K562 (cell line): ENCODE measurements around the gene ATPAF2. TPM values are rescaled to one million over a fixed set of nuclear protein-coding genes. Genes with fewer than 3 reads are reported as not detected.

Experiments
- ATAC-seq: fragments of 200-7000 bp; cut with Tn5 transposase; 3 replicates; pipeline ENCODE4 v1.9.1; 2020; ENCODE audit warnings: moderate library complexity
- BruUV-seq: library from RNA; stranded (reverse); fragments of 400-500 nt; replicated peaks from 2 replicates; lab custom pipeline; 2021; lab: Mats Ljungman, UMichigan
- CTCF ChIA-PET: fragments of 300-600 bp; formaldehyde crosslinking; extraction: SDS; loops from one replicate; lab custom pipeline; 2021; ENCODE audit warnings: low intra/inter-chr PET ratio; lab: Yijun Ruan, JAX
- POLR2A ChIA-PET: fragments of 300-600, 350-650 bp; sonication (Branson Sonifier 250); formaldehyde crosslinking; extraction: SDS; loops from one replicate; lab custom pipeline; 2021; ENCODE audit warnings: antibody characterized with exemption, inconsistent platforms; lab: Yijun Ruan, JAX
- DNase-seq, 4 experiments: peaks; one replicate each; pipeline versions ENCODE4 v3.0.0 to v3.0.0-alpha.2; 2011 to 2018; ENCODE audit warnings: low spot score in 3 of 4, mixed read lengths in 3 of 4; ENCODE audit errors: extremely low read depth in 1 of 4
- FAIRE-seq: peaks from 2 replicates; lab custom pipeline; 2011; peaks lifted over from hg19 to GRCh38; lab: Jason Lieb, UNC
- H2AFZ ChIP-seq: 2 replicates; pipeline ENCODE4 v1.6.0; 2011; ENCODE audit warnings: low read depth, low read length, control low read depth, inconsistent platforms
- H3K27ac ChIP-seq: fragments of 200-600 bp; 3 replicates; pipeline ENCODE4 v1.8.0; 2011; ENCODE audit warnings: low read depth, mild to moderate bottlenecking, control low read depth, inconsistent platforms, low read length, moderate library complexity, mixed read lengths; ENCODE audit errors: extremely low read depth
- H3K27me3 ChIP-seq, 2 experiments: fragments of 300-600 bp in 1 of 2; 2 replicates in 1 of 2; 3 replicates in 1 of 2; pipeline versions ENCODE4 v1.6.0 to v1.8.0; 2011; ENCODE audit warnings: inconsistent platforms in 2 of 2, low read length in 2 of 2, mild to moderate bottlenecking in 1 of 2, mixed read lengths in 1 of 2, moderate library complexity in 1 of 2; ENCODE audit not compliant: control insufficient read depth in 2 of 2, insufficient read depth in 2 of 2
- H3K36me3 ChIP-seq: fragments of 300-600 bp; 3 replicates; pipeline ENCODE4 v1.8.0; 2011; ENCODE audit warnings: mild to moderate bottlenecking, low read length, inconsistent platforms; ENCODE audit not compliant: control insufficient read depth, insufficient read depth
- H3K4me1 ChIP-seq, 2 experiments: fragments of 200-600 bp in 1 of 2; replicated peaks in 1 of 2; 2 replicates in 1 of 2; 3 replicates in 1 of 2; pipeline versions ENCODE4 v1.5.1 to v1.8.0; 2011; ENCODE audit warnings: inconsistent platforms in 2 of 2, low read length in 2 of 2, mild to moderate bottlenecking in 1 of 2, mixed read lengths in 1 of 2, moderate library complexity in 1 of 2; ENCODE audit not compliant: control insufficient read depth in 2 of 2, insufficient read depth in 2 of 2
- H3K4me2 ChIP-seq: 2 replicates; pipeline ENCODE4 v1.6.1; 2011; ENCODE audit warnings: low read length, control low read depth, inconsistent platforms, mixed read lengths; ENCODE audit not compliant: insufficient read depth
- H3K4me3 ChIP-seq: fragments of 200-600 bp; sonication (generic), shearing (Covaris generic); 2 replicates; pipeline ENCODE4 v1.5.1; 2016; ENCODE audit warnings: control low read depth, inconsistent platforms
- H3K79me2 ChIP-seq: fragments of 200-600 bp; 3 replicates; pipeline ENCODE4 v1.8.0; 2011; ENCODE audit warnings: low read length, inconsistent platforms; ENCODE audit not compliant: control insufficient read depth, insufficient read depth
- H3K9ac ChIP-seq, 2 experiments: 2 replicates each; pipeline versions ENCODE4 v1.6.0 to v1.6.1; 2011; ENCODE audit warnings: low read depth in 2 of 2, low read length in 2 of 2, control low read depth in 1 of 2, inconsistent platforms in 1 of 2, mild to moderate bottlenecking in 1 of 2, mixed read lengths in 1 of 2; ENCODE audit not compliant: insufficient read depth in 1 of 2
- H3K9me1 ChIP-seq: one replicate; pipeline ENCODE4 v1.6.0; 2011; ENCODE audit warnings: inconsistent platforms, mild to moderate bottlenecking, low read length, moderate library complexity; ENCODE audit not compliant: control insufficient read depth, insufficient read depth
- H3K9me3 ChIP-seq: replicated peaks from 2 replicates; pipeline ENCODE4 v1.5.1; 2011; ENCODE audit warnings: low read depth, low read length, inconsistent platforms; ENCODE audit not compliant: control insufficient read depth, insufficient read depth
- H4K20me1 ChIP-seq: replicated peaks from 2 replicates; pipeline ENCODE4 v1.6.1; 2011; ENCODE audit warnings: low read length, inconsistent platforms, mixed read lengths; ENCODE audit not compliant: control insufficient read depth, insufficient read depth
- HMGN3 ChIP-seq: IDR thresholded peaks from 2 replicates; pipeline ENCODE4 v1.6.1; 2011; ENCODE audit warnings: borderline replicate concordance, low read depth, mild to moderate bottlenecking, mixed read lengths, low read length; ENCODE audit not compliant: insufficient read length; ENCODE audit errors: extremely low read depth
- KAT7 ChIP-seq: sonication (generic); formaldehyde crosslinking; IDR thresholded peaks from 2 replicates; pipeline ENCODE4 v1.8.0; 2022; ENCODE audit warnings: missing genetic modification reagents, mild to moderate bottlenecking, borderline replicate concordance
- MCM2 ChIP-seq: fragments of 450-650 bp; IDR thresholded peaks from 2 replicates; pipeline ENCODE4 v1.6.1; 2017; ENCODE audit warnings: low read depth, mild to moderate bottlenecking
- MED1 ChIP-seq: sonication (generic); formaldehyde crosslinking; IDR thresholded peaks from 2 replicates; pipeline ENCODE4 v1.8.1; 2023; ENCODE audit warnings: missing genetic modification reagents, borderline replicate concordance
- NR1H2 ChIP-seq: sonication (generic); formaldehyde crosslinking; IDR thresholded peaks from 2 replicates; pipeline ENCODE4 v1.4.0; 2020; ENCODE audit warnings: mild to moderate bottlenecking, missing genetic modification reagents
- PHB2 ChIP-seq: fragments of 450-650 bp; IDR thresholded peaks from 2 replicates; pipeline ENCODE4 v1.6.1; 2017; ENCODE audit warnings: low read depth
- SIN3B ChIP-seq: fragments of 450-650 bp; IDR thresholded peaks from 2 replicates; pipeline ENCODE4 v1.6.1; 2017; ENCODE audit warnings: low read depth, mild to moderate bottlenecking, moderate library complexity
- SREBF2 ChIP-seq: sonication (generic); formaldehyde crosslinking; IDR thresholded peaks from 2 replicates; pipeline ENCODE4 v1.4.0; 2020; ENCODE audit warnings: mild to moderate bottlenecking, missing genetic modification reagents
- ZNF274 ChIP-seq: IDR thresholded peaks from 2 replicates; pipeline ENCODE4 v1.6.1; 2011; ENCODE audit warnings: low read depth, mild to moderate bottlenecking, low read length, moderate library complexity, borderline replicate concordance
- WGBS: fragments of 100-300 bp; shearing (Covaris generic); methylation state at CpG from one replicate; pipeline ENCODE4 v1.1.6; 2016; ENCODE audit warnings: low coverage, mixed read lengths; ENCODE audit not compliant: insufficient coverage; ENCODE audit errors: missing lambda C conversion rate; 5-methylcytosine and 5-hydroxymethylcytosine counted together
- in situ Hi-C: fragments of 300-500 bp; cut with MboI; formaldehyde crosslinking; loops from 4 replicates; pipeline ENCODE4 v1.15.0; 2018; ENCODE audit warnings: inconsistent platforms, mixed read lengths
- intact Hi-C: fragments of 100-400 bp; cut with micrococcal nuclease; formaldehyde crosslinking; loops from 2 replicates; pipeline ENCODE4 v1.14.2; 2022
- polyA plus RNA-seq, 8 experiments: library from polyadenylated mRNA; depleted of rRNA in 4 of 8; stranded (reverse) in 5 of 8; unstranded in 3 of 8; fragments of >200 nt; fragmentation: Nextera tagmentation in 2 of 8; fragmentation: Illumina TruSeq in 1 of 8; extraction: Ambion mirVana in 2 of 8; extraction: Trizol in 1 of 8; gene quantifications; 2 replicates each; pipeline versions ENCODE4 v1.2.1 to v1.2.3, GENCODE V29; 2011 to 2014; ENCODE audit warnings: inconsistent platforms in 1 of 8, missing spikeins in 1 of 8
- total RNA-seq, 7 experiments: library from RNA; depleted of rRNA in 6 of 7; stranded (reverse); fragments of >200 nt in 6 of 7; fragmentation: Illumina TruSeq in 2 of 7; extraction: Trizol in 2 of 7; gene quantifications; 2 replicates each; pipeline versions ENCODE4 v1.2.1 to v1.2.3, GENCODE V29; 2011 to 2021; ENCODE audit warnings: low replicate concordance in 1 of 7

Gene ATPAF2
- total and polyA plus RNA-seq, 9 of the 15 experiments (the other 6 are each of a cell fraction or from before 2014, with no cell fraction given) = 2.1 to 19.2 (median 11.3) TPM

DNA sequence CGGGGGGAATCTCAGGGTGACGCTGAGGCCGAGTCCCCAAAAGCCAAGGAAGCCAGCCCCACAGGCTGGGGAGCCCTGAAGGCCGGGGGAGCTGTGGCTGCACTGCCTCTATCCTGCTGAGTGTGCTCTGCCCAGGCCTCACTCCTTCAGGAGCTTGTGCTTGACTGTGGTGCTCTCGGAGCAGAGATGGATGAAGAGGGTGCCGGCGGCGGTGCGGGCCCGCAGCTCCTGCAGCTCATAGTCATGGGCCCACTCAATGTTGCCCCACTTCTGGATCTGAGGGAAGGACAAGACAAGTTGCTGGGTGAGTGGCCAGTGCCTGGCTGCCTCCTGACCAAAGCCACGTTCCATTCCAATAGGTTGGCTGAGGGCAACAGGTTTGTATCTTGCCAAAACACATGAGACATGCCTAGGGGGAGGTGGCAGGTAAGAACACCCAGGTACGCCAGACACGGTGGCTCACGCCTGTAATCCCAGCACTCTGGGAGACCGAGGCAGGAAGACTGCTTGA is 20.5 kb downstream of the ATPAF2 start:
- Histone ChIP-seq H3K4me2 (no peak overlapping the region; the same call in 1 of the 2 replicates), H3K9ac (no peak overlapping the region; a peak in 1 of 4 replicates), H3K9me1 (no peaks in the 10 kb centered on the region), H2AFZ (no peak overlapping the region), H4K20me1 (0 out of 2 replicates have a peak, but pooled peaks cover 5% of the 10 kb centered on the region), H3K27ac (no peak overlapping the region), H3K36me3 (peaks cover 8% of the 10 kb centered on the region; the same call in 2 of the 3 replicates), H3K9me3 (no peaks in the 10 kb centered on the region), H3K4me1 (peaks cover 6 to 14% of the 10 kb centered on the region in 2 experiments; a peak in 4 of 5 replicates), H3K4me3 (no peak overlapping the region), H3K79me2 (no peaks in the 10 kb centered on the region), H3K27me3 (no peaks in the 10 kb centered on the region)
- FAIRE-seq (no peak), ATAC-seq (no peak), DNase-seq (no peak)
- 84% methylated on average over 14 of the region's 15 CpGs for WGBS
- no peak for TF ChIP-seq MCM2
- TF ChIP-seq ZNF274 = no peak
- no peak for TF ChIP-seq SIN3B
- no peak for TF ChIP-seq NR1H2 (CRISPR knock-in tag)
- no peak for TF ChIP-seq SREBF2 (CRISPR knock-in tag)
- TF ChIP-seq PHB2 = no peak
- no peak for TF ChIP-seq MED1
- no peak for TF ChIP-seq KAT7 (CRISPR knock-in tag)
- TF ChIP-seq HMGN3 = no peak
- ChIA-PET POLR2A (interaction anchor here (0.7 to 1.0 kb wide), 2 partner anchors 10 to 16 kb away, joined by 3 to 5 read pairs; no protein-coding TSS in a partner anchor), CTCF (no interaction called here)
- in situ Hi-C loops (no loop called here), intact Hi-C loops (no loop called here)
- no TSS peak for BruUV-seq
